HepG2 (cell line): ENCODE data around the gene RACGAP1. TPM values are rescaled to one million over a fixed set of nuclear protein-coding genes. Genes with fewer than 3 reads are reported as not detected.

Source experiments
- ATAC-seq: fragments of 200-7000 bp; cut with Tn5 transposase; 3 replicates; pipeline ENCODE4 v1.9.1; 2020; ENCODE audit warnings: mild to moderate bottlenecking, moderate library complexity
- BruUV-seq: library from RNA; stranded (reverse); fragments of 400-500 nt; replicated peaks from 2 replicates; lab custom pipeline; 2021; lab: Mats Ljungman, UMichigan
- CTCF ChIA-PET: fragments of 300-600 bp; formaldehyde crosslinking; extraction: SDS; loops from one replicate; lab custom pipeline; 2021; ENCODE audit warnings: low total read pairs, inconsistent platforms, low intra/inter-chr PET ratio; lab: Yijun Ruan, JAX
- POLR2A ChIA-PET: fragments of 350-600 bp; sonication (Branson Sonifier 250); formaldehyde crosslinking; loops from one replicate; lab custom pipeline; 2020; ENCODE audit warnings: antibody characterized with exemption, inconsistent platforms; lab: Yijun Ruan, JAX
- DNase-seq: peaks from one replicate; pipeline ENCODE4 v3.0.0-alpha.2; 2015; ENCODE audit warnings: low spot score
- FAIRE-seq: peaks from 3 replicates; lab custom pipeline; 2011; peaks lifted over from hg19 to GRCh38; lab: Jason Lieb, UNC
- H2AFZ ChIP-seq: one replicate; pipeline ENCODE4 v1.6.1; 2011; ENCODE audit warnings: low read length, inconsistent platforms
- H3K27ac ChIP-seq: fragments of 300-600 bp; 3 replicates; pipeline ENCODE4 v1.8.0; 2011; ENCODE audit warnings: mixed run types, mild to moderate bottlenecking, mixed read lengths, low read length, inconsistent platforms; ENCODE audit not compliant: insufficient read depth; ENCODE audit errors: extremely low read length
- H3K27me3 ChIP-seq, 2 experiments: fragments of 200-600 bp in 1 of 2; 2 replicates in 1 of 2; 3 replicates in 1 of 2; pipeline versions ENCODE4 v1.6.0 to v1.8.0; 2011; ENCODE audit warnings: low read length in 2 of 2, mild to moderate bottlenecking in 2 of 2, moderate library complexity in 2 of 2, inconsistent platforms in 1 of 2; ENCODE audit not compliant: insufficient read depth in 2 of 2, control insufficient read depth in 1 of 2
- H3K36me3 ChIP-seq, 2 experiments: fragments of 200-600 bp in 1 of 2; replicated peaks in 1 of 2; 2 replicates in 1 of 2; 3 replicates in 1 of 2; pipeline versions ENCODE4 v1.5.1 to v1.8.0; 2011; ENCODE audit warnings: low read length in 2 of 2, inconsistent platforms in 1 of 2; ENCODE audit not compliant: insufficient read depth in 2 of 2, control insufficient read depth in 1 of 2
- H3K4me1 ChIP-seq: 2 replicates; pipeline ENCODE4 v1.5.1; 2012; ENCODE audit warnings: low read length, inconsistent platforms; ENCODE audit not compliant: insufficient read depth
- H3K4me2 ChIP-seq: 2 replicates; pipeline ENCODE4 v1.6.0; 2011; ENCODE audit warnings: low read depth, low read length, inconsistent platforms
- H3K4me3 ChIP-seq, 3 experiments: fragments of 200-600 bp in 1 of 3; sonication (generic), shearing (Covaris generic) in 1 of 3; replicated peaks in 1 of 3; 2 replicates each; pipeline ENCODE4 v1.5.1; 2011 to 2016; ENCODE audit warnings: low read length in 3 of 3, inconsistent platforms in 2 of 3, low read depth in 2 of 3, mild to moderate bottlenecking in 2 of 3, control low read depth in 1 of 3, mixed read lengths in 1 of 3; ENCODE audit not compliant: insufficient read depth in 1 of 3
- H3K79me2 ChIP-seq: one replicate; pipeline ENCODE4 v1.6.1; 2011; ENCODE audit warnings: low read length, inconsistent platforms; ENCODE audit not compliant: insufficient read depth
- H3K9ac ChIP-seq: 2 replicates; pipeline ENCODE4 v1.6.0; 2011; ENCODE audit warnings: mild to moderate bottlenecking, low read depth, low read length, inconsistent platforms; ENCODE audit not compliant: insufficient read depth
- H3K9me3 ChIP-seq: 2 replicates; pipeline ENCODE4 v1.5.1; 2012; ENCODE audit warnings: mild to moderate bottlenecking, low read length
- H4K20me1 ChIP-seq: 2 replicates; pipeline ENCODE4 v1.6.0; 2011; ENCODE audit warnings: inconsistent platforms, mild to moderate bottlenecking, low read length, moderate library complexity; ENCODE audit not compliant: insufficient read depth
- ATF5 ChIP-seq: sonication (generic); formaldehyde crosslinking; IDR thresholded peaks from 2 replicates; pipeline ENCODE4 v1.4.0; 2020; ENCODE audit warnings: mild to moderate bottlenecking, low read depth, missing genetic modification reagents
- TEAD2 ChIP-seq: sonication (generic); formaldehyde crosslinking; IDR thresholded peaks from 2 replicates; pipeline ENCODE4 v1.9.0; 2021; ENCODE audit warnings: missing genetic modification reagents
- ZNF567 ChIP-seq: sonication (generic); formaldehyde crosslinking; IDR thresholded peaks from 2 replicates; pipeline ENCODE4 v1.8.1; 2023; ENCODE audit warnings: mild to moderate bottlenecking, missing genetic modification reagents, borderline replicate concordance
- ZNF788 ChIP-seq: sonication (generic); formaldehyde crosslinking; IDR thresholded peaks from 2 replicates; pipeline ENCODE4 v1.5.0; 2020; ENCODE audit warnings: mild to moderate bottlenecking, missing genetic modification reagents, borderline replicate concordance
- WGBS: methylation state at CpG from one replicate; pipeline ENCODE4 v1.1.6; 2017; ENCODE audit warnings: low lambda C conversion rate; 5-methylcytosine and 5-hydroxymethylcytosine counted together
- in situ Hi-C: cut with HindIII; loops from 2 replicates; pipeline ENCODE4 v1.10.0; 2017; ENCODE audit warnings: low pct_unique_long_range_greater_than_20kb; ENCODE audit not compliant: extremely low pct_ligation_motif_present
- intact Hi-C: fragments of 100-400 bp; cut with micrococcal nuclease; formaldehyde crosslinking; loops from one replicate; pipeline ENCODE4 v1.10.0; 2022; ENCODE audit not compliant: unreplicated experiment
- polyA plus RNA-seq, 8 experiments: library from polyadenylated mRNA; depleted of rRNA in 3 of 8; stranded (reverse) in 7 of 8; unstranded in 1 of 8; fragments of >200 nt; fragmentation: Illumina TruSeq in 4 of 8; extraction: Trizol in 4 of 8; gene quantifications; 2 replicates each; pipeline versions ENCODE4 v1.2.1 to v1.2.3, GENCODE V29; 2011 to 2016; ENCODE audit warnings: low read depth in 4 of 8, missing spikeins in 1 of 8, mixed read lengths in 1 of 8; ENCODE audit not compliant: insufficient read depth in 1 of 8
- total RNA-seq, 5 experiments: library from RNA; depleted of rRNA; stranded (reverse); fragments of >200 nt; fragmentation: Illumina TruSeq; extraction: Trizol; gene quantifications; 2 replicates each; pipeline ENCODE4 v1.2.3, GENCODE V29; 2016; ENCODE audit warnings: low read depth in 1 of 5

Gene RACGAP1
- total and polyA plus RNA-seq, 2 of the 13 experiments (the other 11 are each of a cell fraction or from before 2014, with no cell fraction given): 16.7 to 57.9 TPM

GRCh38 chr12:50043308-50043707 lies 18.0 kb upstream of the RACGAP1 start:
- ATAC-seq (no peak), DNase-seq (no peak), FAIRE-seq (no peak)
- 3% methylated on average over 2 of the region's 2 CpGs for WGBS
- Histone ChIP-seq H3K79me2 (no peaks in the 10 kb centered on the region), H3K4me1 (peaks cover 10% of the 10 kb centered on the region; the same call in 1 of the 2 replicates), H3K9ac (no peak overlapping the region), H3K27ac (no peak overlapping the region), H4K20me1 (no peaks in the 10 kb centered on the region), H3K36me3 (no peaks in the 10 kb centered on the region), H2AFZ (no peak overlapping the region), H3K4me3 (no peak overlapping the region), H3K4me2 (no peak overlapping the region), H3K9me3 (no peaks in the 10 kb centered on the region), H3K27me3 (peaks cover 7 to 34% of the 10 kb centered on the region in 2 experiments; a peak in 4 of 5 replicates)
- ChIA-PET POLR2A (interaction anchor here (0.7 kb wide), 1 partner anchor 13 kb away, joined by 3 read pairs; no protein-coding TSS in a partner anchor), CTCF (no interaction called here)
- in situ Hi-C loops (no loop called here), intact Hi-C loops (no loop called here)
- TF ChIP-seq ZNF567 (CRISPR knock-in tag) (no peak), TEAD2 (no peak)
- no TSS peak for BruUV-seq

DNA sequence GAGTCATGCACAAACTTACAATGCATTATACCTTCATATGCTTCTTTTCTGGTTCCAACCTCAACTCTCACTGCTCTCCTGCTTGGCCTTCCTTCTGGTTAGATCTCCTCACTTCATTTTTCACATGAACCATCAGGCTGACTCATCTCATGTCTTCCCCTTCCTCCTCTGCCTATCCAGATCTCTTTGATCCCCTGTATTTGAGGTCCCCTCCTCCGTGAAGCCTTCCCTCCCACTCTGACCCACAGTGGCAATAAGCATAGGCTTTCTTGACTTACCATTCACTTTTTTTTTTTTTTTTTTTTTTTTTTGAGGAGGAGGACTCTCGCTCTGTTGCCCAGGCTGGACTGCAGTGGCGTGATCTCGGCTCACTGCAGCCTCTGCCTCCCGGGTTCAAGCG lies 17.4 kb upstream of the RACGAP1 start:
- peaks cover 5 to 33% of the 10 kb centered on the region in 2 experiments; a peak in 4 of 5 replicates for H3K27me3 ChIP-seq
- in situ Hi-C loops: no loop called here
- peaks cover 10% of the 10 kb centered on the region; the same call in 1 of the 2 replicates for H3K4me1 ChIP-seq
- no peak overlapping the region for H3K4me2 ChIP-seq
- no peak overlapping the region for H3K27ac ChIP-seq
- TF ChIP-seq ZNF788 (CRISPR knock-in tag) (no peak), ATF5 (no peak)
- H2AFZ ChIP-seq: no peak overlapping the region
- ChIA-PET POLR2A (interaction anchor here (0.7 kb wide), 1 partner anchor 12 kb away, joined by 3 read pairs; no protein-coding TSS in a partner anchor), CTCF (no interaction called here)
- DNase-seq (no peak), FAIRE-seq (no peak), ATAC-seq (no peak)
- no peaks in the 10 kb centered on the region for H3K9me3 ChIP-seq
- BruUV-seq: no TSS peak
- no peak overlapping the region for H3K9ac ChIP-seq
- 5% methylated on average over 6 of the region's 6 CpGs for WGBS
- H4K20me1 ChIP-seq: no peaks in the 10 kb centered on the region
- H3K79me2 ChIP-seq: no peaks in the 10 kb centered on the region
- H3K36me3 ChIP-seq: no peaks in the 10 kb centered on the region
- intact Hi-C loops: no loop called here
- no peak overlapping the region for H3K4me3 ChIP-seq
